Gastrocnemius medialis (tissue), 4 donors: ENCODE data around the gene TSEN2. TPM values are rescaled to one million over a fixed set of nuclear protein-coding genes. Genes with fewer than 3 reads are reported as not detected.

Experiments used
- ATAC-seq, 2 donors: fragments of 150-250 bp; one replicate each; pipeline ENCODE4 v1.9.1; 2016
- DNase-seq, 2 donors: peaks; one replicate each; pipeline ENCODE4 v3.0.0-alpha.2; 2019
- H3K27ac ChIP-seq, 4 donors: fragments of 200-600 bp; sonication (generic); 1 replicate in 1 of 4; 2 replicates in 3 of 4; pipeline ENCODE4 v1.5.1; 2016 to 2018; ENCODE audit warnings: mild to moderate bottlenecking in 2 of 4, moderate library complexity in 1 of 4
- H3K27me3 ChIP-seq, 3 donors: fragments of 200-600 bp; sonication (generic) in 2 of 3; 1 replicate in 1 of 3; 2 replicates in 2 of 3; pipeline versions ENCODE4 v1.5.1 to v1.6.0; 2016 to 2019; ENCODE audit warnings: mild to moderate bottlenecking in 1 of 3, moderate library complexity in 1 of 3
- H3K36me3 ChIP-seq, 2 donors: fragments of 200-600 bp; sonication (generic) in 1 of 2; one replicate each; pipeline ENCODE4 v1.5.1; 2017 to 2018
- H3K4me1 ChIP-seq, 2 donors: fragments of 200-600 bp; sonication (generic) in 1 of 2; one replicate each; pipeline ENCODE4 v1.5.1; 2016 to 2017; ENCODE audit warnings: mild to moderate bottlenecking in 2 of 2
- H3K4me3 ChIP-seq, 4 donors: fragments of 200-600 bp; sonication (generic) in 3 of 4; 1 replicate in 1 of 4; 2 replicates in 3 of 4; pipeline ENCODE4 v1.5.1; 2016 to 2019; ENCODE audit warnings: mild to moderate bottlenecking in 2 of 4
- H3K9me3 ChIP-seq, 3 donors: fragments of 200-600 bp; sonication (generic) in 2 of 3; 1 replicate in 1 of 3; 2 replicates in 2 of 3; pipeline ENCODE4 v1.5.1; 2016 to 2019
- CTCF ChIP-seq, 5 experiments: fragments of 450-650 bp in 3 of 5; fragments of 200-600 bp in 2 of 5; sonication (generic) in 2 of 5; IDR thresholded peaks in 4 of 5; conservative IDR thresholded peaks in 1 of 5; 1 replicate in 4 of 5; 2 replicates in 1 of 5; pipeline ENCODE4 v1.5.1; 2016 to 2019; ENCODE audit warnings: antibody characterized with exemption in 5 of 5, mild to moderate bottlenecking in 3 of 5, moderate library complexity in 3 of 5
- POLR2A ChIP-seq, 2 donors: fragments of 450-650 bp; IDR thresholded peaks; one replicate each; pipeline ENCODE4 v1.6.1; 2017; ENCODE audit warnings: antibody characterized with exemption in 2 of 2, mild to moderate bottlenecking in 2 of 2, moderate library complexity in 2 of 2
- in situ Hi-C, 4 donors: fragments of 200-750 bp; cut with MboI; loops; one replicate each; pipeline versions ENCODE4 v1.15.0 to v1.8.0; 2017; ENCODE audit warnings: low sequenced_read_pairs in 4 of 4
- intact Hi-C: fragments of 100-400 bp; cut with DNase I; formaldehyde crosslinking; loops from one replicate; pipeline ENCODE4 v1.15.1; 2023; ENCODE audit warnings: low total_unique reads
- total RNA-seq, 4 donors: library from RNA; depleted of rRNA; stranded (reverse); fragments of >200 nt; gene quantifications; one replicate each; pipeline versions ENCODE4 v1.1.0 to v1.2.3, GENCODE V29; 2016

Gene TSEN2
- total RNA-seq, 4 donors from 2014 or later: 10.7 to 19.5 (median 12.0) TPM

- peak in 1 of 2 donors; percentile 6 for TF ChIP-seq POLR2A (IDR thresholded peaks at IDR 0.05)
- no peak for TF ChIP-seq CTCF (IDR thresholded peaks at IDR 0.05 in 4 of 5, conservative IDR thresholded peaks at IDR 0.05 in 1 of 5)
- Histone ChIP-seq H3K36me3 (peaks cover 0 to 27% of the 10 kb centered on the region in 2 donors), H3K27me3 (no peaks in the 10 kb centered on the region), H3K4me1 (peaks cover 14% of the 10 kb centered on the region in 2 donors), H3K9me3 (no peaks in the 10 kb centered on the region), H3K27ac (peak overlapping the region; percentile 69 to 81 (median 70)), H3K4me3 (no peak overlapping the region)
- ATAC-seq (peak; percentile 77 to 85), DNase-seq (peak; percentile 48 to 54)
- intact Hi-C loops: no loop called here
- in situ Hi-C loops: no loop called here
These were observed 24.0 kb downstream of the TSEN2 start for GRCh38 chr3:12508291-12508700.

- peaks cover 0 to 15% of the 10 kb centered on the region in 2 donors for H3K36me3 ChIP-seq
- peak overlapping the region in 2 of 4 donors; percentile 71 to 81 for H3K27ac ChIP-seq
- peaks cover 22 to 24% of the 10 kb centered on the region in 2 donors for H3K4me1 ChIP-seq
- TF ChIP-seq CTCF (IDR thresholded peaks at IDR 0.05 in 4 of 5, conservative IDR thresholded peaks at IDR 0.05 in 1 of 5) (no peak), POLR2A (IDR thresholded peaks at IDR 0.05) (no peak)
- intact Hi-C loops: no loop called here
- no peaks in the 10 kb centered on the region for H3K27me3 ChIP-seq
- no peak for ATAC-seq
- H3K4me3 ChIP-seq: no peak overlapping the region
- H3K9me3 ChIP-seq: no peaks in the 10 kb centered on the region
- in situ Hi-C loops: no loop called here
- no peak for DNase-seq
These were observed 25.2 kb downstream of the TSEN2 start for GRCh38 chr3:12509466-12509865.

- Histone ChIP-seq H3K4me3 (no peak overlapping the region), H3K9me3 (no peaks in the 10 kb centered on the region), H3K4me1 (peaks cover 21 to 24% of the 10 kb centered on the region in 2 donors), H3K27me3 (no peaks in the 10 kb centered on the region), H3K27ac (peak overlapping the region in 2 of 4 donors; percentile 75 to 76), H3K36me3 (peaks cover 0 to 5% of the 10 kb centered on the region in 2 donors)
- no peak for DNase-seq
- intact Hi-C loops: no loop called here
- in situ Hi-C loops: no loop called here
- no peak for ATAC-seq
- TF ChIP-seq POLR2A (IDR thresholded peaks at IDR 0.05) (no peak), CTCF (IDR thresholded peaks at IDR 0.05 in 4 of 5, conservative IDR thresholded peaks at IDR 0.05 in 1 of 5) (no peak)
These were observed 28.3 kb downstream of the TSEN2 start for GRCh38 chr3:12512534-12513118.

GRCh38 chr3:12513694-12514446 is 29.6 kb downstream of the TSEN2 start:
- TF ChIP-seq CTCF (IDR thresholded peaks at IDR 0.05 in 4 of 5, conservative IDR thresholded peaks at IDR 0.05 in 1 of 5) (no peak), POLR2A (IDR thresholded peaks at IDR 0.05) (no peak)
- DNase-seq: peak; percentile 27 to 38
- Histone ChIP-seq H3K4me1 (peaks cover 11 to 20% of the 10 kb centered on the region in 2 donors), H3K4me3 (no peak overlapping the region), H3K36me3 (peaks cover 0 to 5% of the 10 kb centered on the region in 2 donors), H3K9me3 (no peaks in the 10 kb centered on the region), H3K27ac (peak overlapping the region; percentile 53 to 76 (median 68)), H3K27me3 (no peaks in the 10 kb centered on the region)
- ATAC-seq: peak; percentile 82 to 93
- intact Hi-C loops: no loop called here
- in situ Hi-C loops: no loop called here
